ENCODE results near the gene C5orf47.
A peak's percentile ranks its signal among the peaks of the same experiment; 100 is the strongest.

DNA sequence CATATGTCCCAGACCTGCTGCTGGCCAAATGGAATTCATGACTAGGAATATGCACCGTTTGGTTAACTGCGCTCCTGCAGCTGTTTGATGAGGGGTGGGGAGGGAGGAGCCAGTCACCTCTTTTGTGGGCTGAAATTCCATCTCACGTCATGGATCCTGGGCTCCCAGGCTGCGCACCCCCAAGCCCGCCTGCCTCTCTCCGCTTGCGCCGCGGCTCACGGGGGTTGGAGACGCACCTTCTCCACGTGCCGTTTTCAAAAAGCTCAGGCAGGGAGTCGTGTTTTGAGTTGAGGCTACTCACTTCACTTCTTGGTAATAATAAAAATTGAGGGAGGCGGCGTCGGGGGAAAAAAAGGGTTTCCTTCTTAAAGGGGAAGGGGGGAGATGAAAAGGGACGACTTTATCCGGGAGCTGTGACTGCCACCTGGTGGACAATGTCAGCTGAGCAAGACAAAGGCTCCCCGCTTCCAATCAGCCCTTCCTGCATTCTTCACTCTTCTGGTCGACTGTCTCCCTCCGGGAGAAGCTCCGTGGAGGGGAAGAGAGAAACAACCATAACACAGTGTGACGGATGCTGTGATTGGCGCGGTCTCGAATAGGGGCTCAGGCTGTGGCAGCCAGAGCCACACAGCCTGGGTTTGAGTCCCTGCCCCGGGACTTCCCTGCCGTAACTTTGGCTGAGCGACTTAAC is 15.9 kb upstream of the C5orf47 start:
- TF ChIP-seq, protein P1, sequence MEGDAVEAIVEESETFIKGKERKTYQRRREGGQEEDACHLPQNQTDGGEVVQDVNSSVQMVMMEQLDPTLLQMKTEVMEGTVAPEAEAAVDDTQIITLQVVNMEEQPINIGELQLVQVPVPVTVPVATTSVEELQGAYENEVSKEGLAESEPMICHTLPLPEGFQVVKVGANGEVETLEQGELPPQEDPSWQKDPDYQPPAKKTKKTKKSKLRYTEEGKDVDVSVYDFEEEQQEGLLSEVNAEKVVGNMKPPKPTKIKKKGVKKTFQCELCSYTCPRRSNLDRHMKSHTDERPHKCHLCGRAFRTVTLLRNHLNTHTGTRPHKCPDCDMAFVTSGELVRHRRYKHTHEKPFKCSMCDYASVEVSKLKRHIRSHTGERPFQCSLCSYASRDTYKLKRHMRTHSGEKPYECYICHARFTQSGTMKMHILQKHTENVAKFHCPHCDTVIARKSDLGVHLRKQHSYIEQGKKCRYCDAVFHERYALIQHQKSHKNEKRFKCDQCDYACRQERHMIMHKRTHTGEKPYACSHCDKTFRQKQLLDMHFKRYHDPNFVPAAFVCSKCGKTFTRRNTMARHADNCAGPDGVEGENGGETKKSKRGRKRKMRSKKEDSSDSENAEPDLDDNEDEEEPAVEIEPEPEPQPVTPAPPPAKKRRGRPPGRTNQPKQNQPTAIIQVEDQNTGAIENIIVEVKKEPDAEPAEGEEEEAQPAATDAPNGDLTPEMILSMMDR (IDR thresholded peaks at IDR 0.05) = peak; percentile 83
- no peak for TF ChIP-seq EZH2phosphoT487 (IDR thresholded peaks at IDR 0.05; ENCODE audit: borderline replicate concordance, low read depth)
- TF ChIP-seq, protein P2, sequence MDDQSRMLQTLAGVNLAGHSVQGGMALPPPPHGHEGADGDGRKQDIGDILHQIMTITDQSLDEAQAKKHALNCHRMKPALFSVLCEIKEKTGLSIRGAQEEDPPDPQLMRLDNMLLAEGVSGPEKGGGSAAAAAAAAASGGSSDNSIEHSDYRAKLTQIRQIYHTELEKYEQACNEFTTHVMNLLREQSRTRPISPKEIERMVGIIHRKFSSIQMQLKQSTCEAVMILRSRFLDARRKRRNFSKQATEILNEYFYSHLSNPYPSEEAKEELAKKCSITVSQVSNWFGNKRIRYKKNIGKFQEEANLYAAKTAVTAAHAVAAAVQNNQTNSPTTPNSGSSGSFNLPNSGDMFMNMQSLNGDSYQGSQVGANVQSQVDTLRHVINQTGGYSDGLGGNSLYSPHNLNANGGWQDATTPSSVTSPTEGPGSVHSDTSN (IDR thresholded peaks at IDR 0.05) = no peak
- no peak for TF ChIP-seq SIN3A (IDR thresholded peaks at IDR 0.05; ENCODE audit: borderline replicate concordance, low read depth, low read length)
- TF ChIP-seq, protein P3, sequence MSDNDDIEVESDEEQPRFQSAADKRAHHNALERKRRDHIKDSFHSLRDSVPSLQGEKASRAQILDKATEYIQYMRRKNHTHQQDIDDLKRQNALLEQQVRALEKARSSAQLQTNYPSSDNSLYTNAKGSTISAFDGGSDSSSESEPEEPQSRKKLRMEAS (IDR thresholded peaks at IDR 0.05; ENCODE audit: low read depth) = no peak
- TF ChIP-seq TAF1 (IDR thresholded peaks at IDR 0.05; ENCODE audit: borderline replicate concordance, low read depth, low read length) = no peak
- TF ChIP-seq, protein P4, sequence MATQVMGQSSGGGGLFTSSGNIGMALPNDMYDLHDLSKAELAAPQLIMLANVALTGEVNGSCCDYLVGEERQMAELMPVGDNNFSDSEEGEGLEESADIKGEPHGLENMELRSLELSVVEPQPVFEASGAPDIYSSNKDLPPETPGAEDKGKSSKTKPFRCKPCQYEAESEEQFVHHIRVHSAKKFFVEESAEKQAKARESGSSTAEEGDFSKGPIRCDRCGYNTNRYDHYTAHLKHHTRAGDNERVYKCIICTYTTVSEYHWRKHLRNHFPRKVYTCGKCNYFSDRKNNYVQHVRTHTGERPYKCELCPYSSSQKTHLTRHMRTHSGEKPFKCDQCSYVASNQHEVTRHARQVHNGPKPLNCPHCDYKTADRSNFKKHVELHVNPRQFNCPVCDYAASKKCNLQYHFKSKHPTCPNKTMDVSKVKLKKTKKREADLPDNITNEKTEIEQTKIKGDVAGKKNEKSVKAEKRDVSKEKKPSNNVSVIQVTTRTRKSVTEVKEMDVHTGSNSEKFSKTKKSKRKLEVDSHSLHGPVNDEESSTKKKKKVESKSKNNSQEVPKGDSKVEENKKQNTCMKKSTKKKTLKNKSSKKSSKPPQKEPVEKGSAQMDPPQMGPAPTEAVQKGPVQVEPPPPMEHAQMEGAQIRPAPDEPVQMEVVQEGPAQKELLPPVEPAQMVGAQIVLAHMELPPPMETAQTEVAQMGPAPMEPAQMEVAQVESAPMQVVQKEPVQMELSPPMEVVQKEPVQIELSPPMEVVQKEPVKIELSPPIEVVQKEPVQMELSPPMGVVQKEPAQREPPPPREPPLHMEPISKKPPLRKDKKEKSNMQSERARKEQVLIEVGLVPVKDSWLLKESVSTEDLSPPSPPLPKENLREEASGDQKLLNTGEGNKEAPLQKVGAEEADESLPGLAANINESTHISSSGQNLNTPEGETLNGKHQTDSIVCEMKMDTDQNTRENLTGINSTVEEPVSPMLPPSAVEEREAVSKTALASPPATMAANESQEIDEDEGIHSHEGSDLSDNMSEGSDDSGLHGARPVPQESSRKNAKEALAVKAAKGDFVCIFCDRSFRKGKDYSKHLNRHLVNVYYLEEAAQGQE (IDR thresholded peaks at IDR 0.05; ENCODE audit: low read depth, low read length) = no peak
- no peak for TF ChIP-seq FOSL2 (IDR thresholded peaks at IDR 0.05; ENCODE audit: borderline replicate concordance, low read depth)
- TF ChIP-seq, protein P5, sequence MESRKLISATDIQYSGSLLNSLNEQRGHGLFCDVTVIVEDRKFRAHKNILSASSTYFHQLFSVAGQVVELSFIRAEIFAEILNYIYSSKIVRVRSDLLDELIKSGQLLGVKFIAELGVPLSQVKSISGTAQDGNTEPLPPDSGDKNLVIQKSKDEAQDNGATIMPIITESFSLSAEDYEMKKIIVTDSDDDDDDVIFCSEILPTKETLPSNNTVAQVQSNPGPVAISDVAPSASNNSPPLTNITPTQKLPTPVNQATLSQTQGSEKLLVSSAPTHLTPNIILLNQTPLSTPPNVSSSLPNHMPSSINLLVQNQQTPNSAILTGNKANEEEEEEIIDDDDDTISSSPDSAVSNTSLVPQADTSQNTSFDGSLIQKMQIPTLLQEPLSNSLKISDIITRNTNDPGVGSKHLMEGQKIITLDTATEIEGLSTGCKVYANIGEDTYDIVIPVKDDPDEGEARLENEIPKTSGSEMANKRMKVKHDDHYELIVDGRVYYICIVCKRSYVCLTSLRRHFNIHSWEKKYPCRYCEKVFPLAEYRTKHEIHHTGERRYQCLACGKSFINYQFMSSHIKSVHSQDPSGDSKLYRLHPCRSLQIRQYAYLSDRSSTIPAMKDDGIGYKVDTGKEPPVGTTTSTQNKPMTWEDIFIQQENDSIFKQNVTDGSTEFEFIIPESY (IDR thresholded peaks at IDR 0.05; ENCODE audit: borderline replicate concordance, low read depth) = no peak
